GM10248 (cell line): ENCODE measurements around the gene PHLDA2.

Source experiments
- CTCF ChIA-PET: fragments of 300-600 bp; sonication (Branson Sonifier 250); formaldehyde crosslinking; extraction: SDS; loops from one replicate; lab custom pipeline; 2021; ENCODE audit warnings: antibody characterized with exemption; lab: Yijun Ruan, JAX
- POLR2A ChIA-PET: fragments of 350-650 bp; sonication (Branson Sonifier 250); formaldehyde crosslinking; extraction: SDS; loops from one replicate; lab custom pipeline; 2020; ENCODE audit warnings: antibody characterized with exemption; lab: Yijun Ruan, JAX
- DNase-seq: peaks from one replicate; pipeline ENCODE4 v3.0.0; 2012; ENCODE audit errors: extremely low spot score
- TF ChIP-seq, protein P1 (sequence below): IDR thresholded peaks from 2 replicates; pipeline ENCODE4 v1.5.1; 2012; ENCODE audit warnings: mild to moderate bottlenecking, low read depth; ENCODE audit errors: extremely low read depth, missing control alignments, control extremely low read depth

The PHLDA2 gene

DNA sequence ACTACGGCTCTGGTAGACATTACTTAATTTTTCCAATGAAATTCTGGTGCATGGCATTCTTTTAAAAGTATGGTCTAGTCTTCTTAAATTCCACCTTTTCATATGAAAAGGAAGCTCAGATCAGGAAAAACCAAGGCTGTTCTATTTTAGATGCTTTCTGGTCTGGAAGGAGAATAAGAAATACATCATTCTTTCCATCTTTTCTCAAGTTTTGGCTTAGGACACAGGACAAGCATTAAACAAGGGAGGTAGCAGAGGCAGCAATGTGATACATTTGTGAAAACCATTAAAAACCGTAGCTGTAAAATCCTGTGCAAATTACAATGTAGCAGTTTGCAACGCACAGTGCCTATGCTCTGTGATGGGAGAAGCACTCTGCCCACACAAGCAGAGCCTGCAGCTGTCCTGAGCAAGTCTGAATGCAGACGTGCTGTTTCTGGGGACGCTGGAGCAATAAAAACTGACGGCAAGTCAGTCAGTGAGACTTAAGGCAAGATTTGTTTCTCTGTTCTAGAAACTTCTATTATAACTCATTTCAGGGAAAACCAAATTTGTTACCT lies 39.2 kb upstream of the PHLDA2 start:
- ChIA-PET CTCF (interaction anchor here (1.0 to 3.6 kb wide), 5 partner anchors 11 to 437 kb away, joined by 3 to 11 read pairs (median 4); no protein-coding TSS in a partner anchor), POLR2A (no interaction called here)
- TF ChIP-seq, protein P1, sequence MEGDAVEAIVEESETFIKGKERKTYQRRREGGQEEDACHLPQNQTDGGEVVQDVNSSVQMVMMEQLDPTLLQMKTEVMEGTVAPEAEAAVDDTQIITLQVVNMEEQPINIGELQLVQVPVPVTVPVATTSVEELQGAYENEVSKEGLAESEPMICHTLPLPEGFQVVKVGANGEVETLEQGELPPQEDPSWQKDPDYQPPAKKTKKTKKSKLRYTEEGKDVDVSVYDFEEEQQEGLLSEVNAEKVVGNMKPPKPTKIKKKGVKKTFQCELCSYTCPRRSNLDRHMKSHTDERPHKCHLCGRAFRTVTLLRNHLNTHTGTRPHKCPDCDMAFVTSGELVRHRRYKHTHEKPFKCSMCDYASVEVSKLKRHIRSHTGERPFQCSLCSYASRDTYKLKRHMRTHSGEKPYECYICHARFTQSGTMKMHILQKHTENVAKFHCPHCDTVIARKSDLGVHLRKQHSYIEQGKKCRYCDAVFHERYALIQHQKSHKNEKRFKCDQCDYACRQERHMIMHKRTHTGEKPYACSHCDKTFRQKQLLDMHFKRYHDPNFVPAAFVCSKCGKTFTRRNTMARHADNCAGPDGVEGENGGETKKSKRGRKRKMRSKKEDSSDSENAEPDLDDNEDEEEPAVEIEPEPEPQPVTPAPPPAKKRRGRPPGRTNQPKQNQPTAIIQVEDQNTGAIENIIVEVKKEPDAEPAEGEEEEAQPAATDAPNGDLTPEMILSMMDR: no peak
- DNase-seq: no peak

DNA sequence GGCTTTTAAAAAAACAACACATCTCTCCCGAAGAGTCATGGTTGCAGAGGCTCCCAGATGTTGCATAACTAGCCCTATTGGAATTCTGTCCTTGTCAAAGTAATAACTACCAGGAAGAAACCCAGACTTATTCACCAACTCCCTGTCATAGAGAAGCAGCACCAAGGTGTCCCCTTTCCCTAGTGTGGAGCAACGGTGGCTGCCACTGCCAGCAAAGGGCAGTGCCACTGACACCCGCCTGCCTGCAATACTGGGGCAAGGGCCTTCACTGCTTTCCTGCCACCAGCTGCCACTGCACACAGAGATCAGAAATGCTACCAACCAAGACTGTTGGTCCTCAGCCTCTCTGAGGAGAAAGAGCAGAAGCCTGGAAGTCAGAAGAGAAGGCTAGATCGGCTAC lies 35.6 kb upstream of the PHLDA2 start:
- POLR2A ChIA-PET: no interaction called here
- CTCF ChIA-PET: interaction anchor here (3.0 kb wide), 1 partner anchor 11 kb away, joined by 10 read pairs; no protein-coding TSS in a partner anchor
- no peak for DNase-seq
- TF ChIP-seq, protein P1: no peak

DNA sequence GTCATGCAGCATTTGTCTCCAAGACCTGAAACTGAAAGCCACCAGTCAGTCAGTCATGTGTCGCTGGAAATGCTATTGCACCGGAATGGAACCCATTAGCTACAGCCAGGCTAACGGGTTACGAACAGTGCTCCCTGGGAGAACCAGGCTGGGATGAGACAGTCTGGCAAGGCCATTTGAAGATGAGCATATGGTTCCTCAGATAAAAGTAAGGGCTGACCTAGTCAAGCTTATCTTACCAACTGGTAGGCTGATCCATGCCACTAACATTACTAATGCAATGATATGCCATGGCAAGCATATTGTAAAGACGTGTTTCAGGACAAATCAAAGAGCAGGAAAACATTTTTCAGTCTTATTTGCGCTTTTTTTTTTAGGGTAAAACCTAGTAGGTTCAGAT lies 34.5 kb upstream of the PHLDA2 start:
- TF ChIP-seq, protein P1: no peak
- POLR2A ChIA-PET: no interaction called here
- CTCF ChIA-PET: interaction anchor here (0.7 kb wide), 1 partner anchor 11 kb away, joined by 3 read pairs; no protein-coding TSS in a partner anchor
- DNase-seq: no peak

DNA sequence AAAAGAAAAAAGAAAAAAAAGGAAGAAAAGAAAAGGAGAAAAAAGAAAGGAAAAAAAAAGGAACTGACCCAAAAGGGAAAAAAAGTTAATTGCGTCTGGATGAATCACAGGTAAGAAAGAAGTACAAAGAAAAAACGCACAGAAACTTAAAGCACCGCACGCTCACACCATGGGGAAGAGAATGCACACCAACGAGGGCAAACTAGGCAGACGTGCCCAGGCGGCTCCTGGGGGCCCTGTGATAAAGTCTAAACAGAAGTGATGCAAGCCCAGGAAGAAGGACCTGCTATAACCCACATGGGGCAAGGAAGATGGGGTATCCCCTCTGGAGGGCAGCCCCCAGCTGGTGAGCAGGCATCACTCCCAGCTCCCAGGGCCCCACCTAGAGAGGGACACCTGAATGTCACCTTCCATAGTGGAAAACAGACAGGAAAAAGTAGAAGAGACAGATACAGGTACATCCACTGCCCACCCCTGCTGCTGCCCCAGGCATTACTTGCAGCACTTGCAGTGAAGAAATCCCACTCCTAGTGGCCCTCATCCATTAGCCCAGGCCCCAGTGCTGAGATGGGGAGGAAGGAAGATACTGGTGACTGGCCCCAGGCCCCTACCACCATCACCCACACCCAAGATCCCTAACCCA lies 34.0 kb upstream of the PHLDA2 start:
- TF ChIP-seq, protein P1: no peak
- CTCF ChIA-PET: interaction anchor here (0.7 kb wide), 1 partner anchor 12 kb away, joined by 3 read pairs; no protein-coding TSS in a partner anchor
- POLR2A ChIA-PET: no interaction called here
- no peak for DNase-seq

DNA sequence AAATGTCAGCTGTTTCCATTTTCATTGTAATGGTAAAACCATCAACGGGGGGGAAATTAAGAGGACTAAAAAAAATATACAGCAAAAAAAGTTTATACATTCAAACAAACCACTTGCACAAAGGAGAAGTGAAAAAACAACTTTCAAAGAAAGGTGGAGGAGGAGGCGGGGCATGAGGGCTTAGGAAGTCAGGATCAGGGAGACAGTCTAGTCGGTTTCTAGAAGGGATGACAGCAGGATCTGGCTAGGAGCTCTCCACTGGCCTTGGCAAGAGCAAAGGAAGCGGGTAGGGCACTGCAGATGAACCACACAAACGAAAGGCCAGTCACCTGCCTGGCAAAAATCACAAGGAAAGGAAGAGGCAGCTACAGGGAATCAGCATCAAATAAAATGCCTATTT lies 31.9 kb upstream of the PHLDA2 start:
- ChIA-PET POLR2A (no interaction called here), CTCF (interaction anchor here (1.0 to 2.9 kb wide), 4 partner anchors 10 to 533 kb away, joined by 3 to 11 read pairs (median 4); no protein-coding TSS in a partner anchor)
- DNase-seq: no peak
- TF ChIP-seq, protein P1: no peak

DNA sequence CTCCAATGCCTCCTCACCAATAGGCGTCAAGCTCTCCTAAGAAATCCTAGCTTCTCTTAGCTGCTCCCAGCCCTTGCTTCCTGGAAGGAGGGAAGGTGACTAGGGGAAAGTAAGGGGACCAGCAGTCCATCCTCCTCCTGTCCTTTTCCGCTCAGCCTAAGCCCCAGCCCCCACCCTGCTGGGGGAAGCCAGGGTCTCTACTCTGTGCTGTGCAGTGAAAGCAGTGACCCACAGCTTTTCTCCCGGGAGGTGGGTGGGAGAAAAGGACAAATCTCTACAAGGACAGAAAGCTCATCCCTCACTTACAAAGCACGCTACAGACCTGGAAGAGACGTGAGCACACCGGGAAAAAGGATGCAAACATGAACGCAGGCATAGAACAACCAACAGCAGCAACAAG lies 30.9 kb upstream of the PHLDA2 start:
- TF ChIP-seq, protein P1: no peak
- no peak for DNase-seq
- CTCF ChIA-PET: interaction anchor here (2.9 kb wide), 1 partner anchor 16 kb away, joined by 11 read pairs; no protein-coding TSS in a partner anchor
- POLR2A ChIA-PET: no interaction called here
